ENCODE measurements around the gene CHST5. TPM values are rescaled to one million over a fixed set of nuclear protein-coding genes. Genes with fewer than 3 reads are reported as not detected.

CHST5 gene
- total and polyA plus RNA-seq, 2 donors (not counting 3 experiments of a cell fraction or from before 2014, with no cell fraction given): 0.23 to 0.29 TPM

GRCh38 chr16:75567911-75568310 is 32.0 kb upstream of the CHST5 start:
- Histone ChIP-seq H3K36me3 (ENCODE audit: control insufficient read depth in 2 of 2, extremely low read depth in 1 of 2, insufficient read depth in 2 of 2, low read length in 2 of 2) (peaks cover 22 to 26% of the 10 kb centered on the region in 2 experiments), H3K4me3 (replicated peaks in 1 of 3; ENCODE audit: insufficient read depth in 1 of 3, low read depth in 1 of 3, low read length in 3 of 3) (no peak overlapping the region), H3K4me1 (ENCODE audit: control insufficient read depth, extremely low read depth, insufficient read depth, low read length) (peaks cover 9% of the 10 kb centered on the region), H3K27ac (ENCODE audit: insufficient read depth, low read depth, low read length) (no peak overlapping the region), H3K4me2 (ENCODE audit: insufficient read depth, low read length) (no peak overlapping the region), H2AFZ (ENCODE audit: low read depth, low read length) (no peak overlapping the region), H3K9ac (replicated peaks; ENCODE audit: extremely low read depth, insufficient read depth, low read length) (no peak overlapping the region), H4K20me1 (replicated peaks; ENCODE audit: control insufficient read depth, extremely low read depth, insufficient read depth, low read length) (no peaks in the 10 kb centered on the region), H3K9me1 (replicated peaks; ENCODE audit: control insufficient read depth, extremely low read depth, insufficient read depth, low read length) (no peaks in the 10 kb centered on the region), H3K27me3 (ENCODE audit: control insufficient read depth in 2 of 2, insufficient read depth in 2 of 2, low read length in 2 of 2) (peaks cover 7 to 17% of the 10 kb centered on the region in 2 experiments), H3K79me2 (ENCODE audit: control insufficient read depth, insufficient read depth, low read length) (peaks cover 13% of the 10 kb centered on the region), H3K9me3 (replicated peaks; ENCODE audit: control insufficient read depth, insufficient read depth, low read length) (no peaks in the 10 kb centered on the region)
- TF ChIP-seq GATA2 (IDR thresholded peaks at IDR 0.05; ENCODE audit: insufficient read depth, insufficient read length, low read depth, low read length) (no peak), MYC (IDR thresholded peaks at IDR 0.05; ENCODE audit: low read depth, low read length) (no peak), JUN (IDR thresholded peaks at IDR 0.05; ENCODE audit: borderline replicate concordance, insufficient read depth, insufficient read length, low read depth) (no peak), MAX (IDR thresholded peaks at IDR 0.05; ENCODE audit: insufficient read depth, insufficient read length) (no peak), CTCF (IDR thresholded peaks at IDR 0.05; ENCODE audit: extremely low read depth in 1 of 2, insufficient read depth in 1 of 2, low read depth in 1 of 2, low read length in 2 of 2) (no peak), FOS (IDR thresholded peaks at IDR 0.05; ENCODE audit: borderline replicate concordance, insufficient read depth, low read length) (no peak), EZH2 (IDR thresholded peaks at IDR 0.05; ENCODE audit: borderline replicate concordance, low read depth, low read length, severe bottlenecking) (no peak), POLR2AphosphoS5 (IDR thresholded peaks at IDR 0.05; ENCODE audit: insufficient read depth, low read depth, low read length) (no peak), POLR2A (IDR thresholded peaks at IDR 0.05; ENCODE audit: low read depth, low read length) (no peak)
- intact Hi-C loops (cut with micrococcal nuclease) (loop anchor here (2.0 to 5.0 kb wide), 2 partner anchors 79 to 194 kb away; partner anchors contain the start of genes KARS1 and TERF2IP), dilution Hi-C loops (cut with MboI; ENCODE audit: extremely low pct_ligation_motif_present, low sequenced_read_pairs) (no loop called here)
- BruUV-seq (replicated peaks): no TSS peak
- no peak for FAIRE-seq
- no peak for DNase-seq (ENCODE audit: low read depth, low spot score)
- ChIA-PET POLR2A (no interaction called here), CTCF (no interaction called here)
